HG02623 (cell line): ENCODE results near the gene PLEKHO2.

Experiments
- ATAC-seq: cut with Tn5 transposase; IDR thresholded peaks from one replicate; pipeline ENCODE4 v1.9.1; 2021; ENCODE audit warnings: moderate library complexity; ENCODE audit not compliant: unreplicated experiment

Gene PLEKHO2

DNA sequence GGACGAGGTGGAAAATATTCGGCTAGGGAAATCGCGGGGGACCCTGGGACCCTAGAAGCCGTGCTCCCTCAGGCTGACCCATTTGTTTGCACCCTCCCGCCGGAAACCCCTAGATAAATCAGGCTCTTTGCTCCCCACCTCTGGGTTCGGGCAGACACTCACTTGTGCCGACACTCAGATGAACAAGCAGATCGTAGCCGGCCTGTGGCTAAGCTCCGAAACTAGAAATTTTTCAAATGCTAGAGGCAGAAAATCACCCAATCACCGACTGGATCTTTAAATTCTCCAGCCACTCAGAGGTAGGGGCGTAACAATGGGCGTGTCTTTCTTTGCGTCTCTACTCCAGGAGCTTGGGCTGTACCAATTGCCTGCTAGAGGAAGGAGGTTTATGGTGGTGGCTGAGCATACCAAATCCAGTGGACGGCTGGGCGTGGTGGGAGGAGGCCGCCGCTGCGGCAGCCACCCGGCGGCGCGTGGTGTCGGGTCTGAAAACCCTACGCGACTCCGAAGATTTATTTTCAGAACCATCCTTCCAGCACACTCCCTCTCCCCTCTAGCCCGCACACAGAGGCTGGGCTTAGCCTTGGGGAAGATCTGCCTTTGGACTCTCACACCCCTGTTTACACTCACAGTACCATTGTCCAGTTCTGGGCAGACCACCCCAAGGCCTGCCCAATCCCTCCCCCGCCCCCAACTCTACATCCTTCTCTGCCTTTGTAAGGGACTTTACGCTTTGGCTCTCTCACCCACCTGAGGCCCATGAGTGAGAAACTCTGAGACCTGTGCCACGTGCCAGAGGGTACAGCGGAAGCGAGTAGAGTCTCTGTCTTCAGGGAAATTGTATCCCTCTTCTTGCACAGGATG, 16.1 kb upstream of the PLEKHO2 start, which contains the start of gene PIF1:
TSS of gene PIF1 (minus strand) at position 217 of the 864 bp plus-strand sequence. CDS start 1,312 bp downstream, outside the sequence.
- peak; percentile 83 for ATAC-seq

DNA sequence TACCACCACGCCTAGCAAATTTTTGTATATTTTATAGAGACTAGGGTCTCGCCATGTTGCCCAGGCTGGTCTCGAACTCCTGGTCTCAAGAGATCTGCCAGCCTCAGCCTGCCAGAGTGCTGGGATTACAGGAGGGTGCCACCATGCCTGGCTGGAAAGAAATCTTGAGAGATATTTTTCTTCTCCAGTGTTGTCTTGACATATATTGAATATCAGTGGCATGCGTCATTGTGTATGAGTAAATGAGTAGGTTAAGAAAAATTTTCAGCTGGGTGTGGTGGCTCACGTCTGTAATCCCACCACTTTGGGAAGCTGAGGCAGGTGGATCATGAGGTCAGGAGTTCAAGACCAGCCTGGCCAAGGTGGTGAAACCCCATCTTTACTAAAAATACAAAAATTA, 12.7 kb upstream of the PLEKHO2 start:
- no peak for ATAC-seq

DNA sequence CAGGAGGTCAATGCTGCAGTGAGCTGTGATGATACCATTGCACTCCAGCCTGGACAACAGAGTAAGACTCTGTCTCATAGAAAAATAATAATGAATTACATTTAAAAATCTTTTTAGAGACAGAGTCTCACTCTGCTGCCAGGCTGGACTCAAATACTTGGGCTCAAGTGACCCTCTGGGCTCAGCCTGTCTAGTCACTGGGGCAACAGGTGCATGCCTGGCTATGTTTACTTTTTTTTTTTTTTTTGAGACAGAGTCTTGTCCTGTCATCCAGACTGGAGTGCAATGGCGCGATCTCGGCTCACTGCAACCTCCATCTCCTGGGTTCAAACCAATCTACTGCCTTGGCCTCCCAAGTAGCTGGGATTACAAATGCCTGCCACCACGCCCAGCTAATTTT, 8.0 kb upstream of the PLEKHO2 start:
- no peak for ATAC-seq

DNA sequence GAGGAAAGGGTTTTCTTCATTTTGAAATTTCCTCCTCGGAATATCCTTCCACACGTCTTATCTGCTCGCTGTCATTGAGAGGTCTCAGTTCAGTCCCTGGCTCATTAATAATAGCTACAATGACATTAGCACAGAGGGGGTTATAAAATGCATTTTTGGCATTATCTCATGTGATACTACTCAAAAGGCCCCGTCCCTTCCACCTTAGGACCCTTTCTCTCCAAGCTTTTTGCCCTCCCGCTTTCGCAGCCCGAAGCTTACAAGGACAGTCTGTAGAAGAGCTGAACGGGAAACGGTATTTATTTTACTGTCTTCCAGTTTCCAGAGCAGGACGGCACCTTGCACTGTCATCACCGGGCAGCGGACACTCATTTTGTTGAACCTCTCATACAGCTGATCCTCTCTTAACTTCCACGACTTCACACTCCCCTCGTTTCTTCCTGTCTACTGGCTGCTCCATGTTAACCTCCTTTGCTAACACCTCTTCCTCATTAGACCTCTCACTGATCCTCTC, 5.6 kb upstream of the PLEKHO2 start:
- no peak for ATAC-seq

DNA sequence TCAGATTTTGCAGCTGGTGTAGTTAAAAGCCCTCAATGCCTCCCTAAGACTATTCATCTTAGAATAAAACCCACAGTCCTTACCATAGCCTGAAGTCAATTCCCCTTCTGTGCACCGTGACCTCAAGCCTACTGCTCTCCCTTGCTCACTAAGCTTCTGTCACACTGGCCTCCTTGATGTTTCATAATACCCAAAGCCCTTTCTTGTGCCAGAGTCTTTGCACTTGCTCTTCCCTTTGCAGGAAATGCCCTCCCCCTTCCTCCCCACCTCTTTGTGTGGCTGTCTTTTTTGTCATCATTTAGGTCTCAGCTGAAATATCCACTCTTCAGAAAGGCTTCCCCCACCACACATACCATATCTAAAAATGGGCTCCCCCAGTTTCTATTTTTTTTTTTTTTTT, 4.2 kb upstream of the PLEKHO2 start:
- no peak for ATAC-seq

DNA sequence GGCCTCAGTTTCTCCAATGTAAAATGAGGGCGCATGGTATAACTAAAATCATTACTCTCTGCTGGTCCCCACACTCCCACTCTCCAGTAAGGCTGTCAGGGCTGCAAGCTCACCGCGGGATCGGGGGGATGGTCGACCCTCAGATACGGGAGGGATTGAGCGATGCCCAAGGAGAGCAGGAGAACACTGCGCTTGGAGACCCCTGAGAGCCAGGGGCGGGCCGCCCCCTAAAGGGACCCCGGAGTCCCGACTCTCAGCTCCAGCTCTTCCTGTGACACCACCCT, 713 bp upstream of the PLEKHO2 start:
- ATAC-seq = no peak

DNA sequence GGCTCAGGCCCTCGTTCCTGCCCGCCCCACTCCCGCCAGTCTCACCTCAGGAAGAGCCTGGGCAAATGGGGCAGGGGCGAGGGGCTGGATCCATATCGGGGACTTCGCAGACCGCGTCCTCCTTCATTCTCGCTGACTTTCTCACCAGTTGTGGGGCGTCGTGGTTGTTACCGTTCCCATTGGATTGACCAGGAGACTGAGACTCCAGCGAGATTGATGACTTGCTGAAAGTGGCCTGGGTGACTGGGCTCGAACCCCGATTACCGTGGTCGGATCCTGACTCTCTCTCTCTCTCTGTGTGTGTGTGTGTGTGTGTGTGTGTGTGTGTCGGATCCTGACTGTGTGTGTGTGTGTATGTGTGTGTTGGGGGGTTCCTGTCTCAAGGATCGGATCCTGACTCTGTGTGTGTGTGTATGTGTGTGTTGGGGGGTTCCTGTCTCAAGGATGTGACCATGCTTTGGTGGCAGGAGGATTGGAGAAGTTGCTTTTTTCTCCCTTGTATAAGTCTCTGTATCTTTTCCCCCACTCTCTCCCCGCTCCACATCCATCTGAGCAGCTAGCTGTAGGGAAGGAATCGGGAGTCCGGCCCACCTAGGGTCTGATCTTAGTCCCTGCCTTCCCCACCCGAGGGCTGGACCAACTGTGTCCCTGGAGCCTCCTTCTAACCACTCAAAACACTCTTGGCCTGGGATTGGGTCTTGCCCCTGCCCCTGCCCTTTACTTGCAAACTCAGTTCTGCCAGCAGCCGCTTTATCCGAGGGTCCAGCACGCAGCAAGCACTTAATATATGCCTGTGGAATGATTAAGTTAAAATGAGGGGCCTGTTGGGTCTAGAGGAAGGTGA, 603 bp downstream of the PLEKHO2 start:
- ATAC-seq = no peak

DNA sequence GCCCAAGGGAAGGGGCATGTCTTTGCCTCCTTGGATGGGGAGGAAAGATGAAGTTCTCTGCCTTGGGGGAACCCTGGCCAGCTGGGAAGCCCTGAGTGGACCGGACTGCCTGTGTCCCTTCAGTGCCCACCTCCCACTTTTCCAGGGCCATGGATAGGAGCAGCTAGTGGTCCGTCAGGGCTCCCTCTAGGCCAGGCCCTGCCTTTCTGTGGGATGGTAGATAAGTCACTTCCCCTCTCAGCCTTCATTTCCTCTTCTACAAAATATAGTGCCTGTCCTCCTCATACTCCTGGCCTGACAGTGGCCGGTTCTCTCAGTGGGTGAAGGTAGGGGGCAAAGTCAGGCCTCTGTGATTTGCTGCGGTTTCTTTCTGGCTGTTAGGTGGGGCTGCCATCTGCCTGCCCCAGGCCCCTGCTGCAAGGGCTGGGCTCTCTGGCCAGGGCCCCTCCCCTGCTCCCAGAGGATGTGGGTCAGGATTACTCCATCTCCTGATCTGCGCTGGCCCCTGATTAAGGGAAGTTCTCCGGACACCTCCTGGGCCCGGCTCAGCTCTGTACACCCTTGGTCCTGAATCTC, 1.4 kb downstream of the PLEKHO2 start:
- no peak for ATAC-seq

DNA sequence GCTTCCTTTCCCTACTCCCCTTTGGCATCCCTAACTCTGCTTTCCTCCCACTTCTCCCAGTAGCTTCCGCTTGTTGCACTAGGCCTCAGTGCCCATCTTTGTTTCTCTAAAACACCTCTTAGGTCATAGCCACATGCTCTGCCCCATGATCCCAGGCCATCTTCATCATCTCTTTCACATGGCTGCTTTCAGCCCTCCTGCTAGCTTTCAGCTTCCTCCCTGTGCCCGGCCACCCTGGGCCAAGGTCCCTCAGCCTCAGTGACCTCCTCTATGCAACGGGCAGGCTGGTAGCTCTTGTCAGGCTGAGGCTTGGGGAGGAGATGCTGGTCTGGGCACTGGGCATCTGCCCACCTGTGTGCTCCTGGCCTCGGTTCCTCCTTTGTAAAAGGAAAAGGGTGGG, 2.3 kb downstream of the PLEKHO2 start:
- no peak for ATAC-seq

DNA sequence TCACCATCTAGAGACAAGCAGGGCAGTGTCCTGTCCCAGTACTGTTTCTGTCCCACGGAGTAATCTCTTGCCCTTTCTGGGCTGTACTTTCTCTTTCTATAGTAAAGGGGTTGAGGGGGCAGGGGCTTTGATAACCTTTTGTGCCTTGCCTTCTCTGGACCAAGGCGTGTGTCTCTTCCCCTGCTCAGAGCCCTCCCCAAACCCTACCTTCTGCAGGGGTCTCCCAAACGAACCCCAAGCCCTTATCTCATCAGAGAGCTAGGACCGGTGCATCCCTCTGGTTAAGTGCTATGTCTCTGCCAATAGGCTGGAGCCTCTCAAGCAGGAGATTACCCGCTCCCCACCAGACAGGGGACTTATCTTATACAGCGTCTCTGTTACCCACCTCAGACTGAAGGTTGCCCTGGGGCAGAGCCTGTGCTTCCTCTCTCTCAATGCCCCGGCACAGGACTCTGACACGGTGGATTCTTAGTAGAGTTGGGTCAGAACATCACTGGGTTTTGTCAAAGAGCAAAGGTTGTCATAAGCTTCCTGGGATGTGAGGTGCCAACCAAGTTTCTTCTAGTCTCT, 2.9 kb downstream of the PLEKHO2 start:
- no peak for ATAC-seq

DNA sequence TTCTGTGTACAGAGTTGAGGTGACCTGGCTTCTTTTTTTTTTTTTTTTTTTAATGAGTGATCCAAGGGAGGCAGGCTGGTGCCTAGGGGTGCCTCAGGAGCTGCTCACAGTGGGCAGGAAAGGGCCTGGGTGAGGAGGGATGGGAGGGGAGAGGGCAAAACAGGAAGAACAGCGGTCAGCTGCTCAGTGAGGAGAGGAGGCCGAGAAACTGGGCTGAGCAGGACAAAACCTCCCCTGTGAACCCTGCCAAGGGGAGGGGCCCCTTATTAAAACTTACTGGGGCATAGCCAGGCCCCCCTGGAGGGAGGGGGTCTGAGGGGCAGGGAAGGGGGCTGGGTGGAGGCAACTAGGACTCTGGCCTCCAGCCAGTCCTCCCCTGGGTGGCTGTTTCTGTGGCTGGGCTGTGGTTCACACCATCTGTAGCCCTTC, 3.5 kb downstream of the PLEKHO2 start:
- ATAC-seq = no peak

DNA sequence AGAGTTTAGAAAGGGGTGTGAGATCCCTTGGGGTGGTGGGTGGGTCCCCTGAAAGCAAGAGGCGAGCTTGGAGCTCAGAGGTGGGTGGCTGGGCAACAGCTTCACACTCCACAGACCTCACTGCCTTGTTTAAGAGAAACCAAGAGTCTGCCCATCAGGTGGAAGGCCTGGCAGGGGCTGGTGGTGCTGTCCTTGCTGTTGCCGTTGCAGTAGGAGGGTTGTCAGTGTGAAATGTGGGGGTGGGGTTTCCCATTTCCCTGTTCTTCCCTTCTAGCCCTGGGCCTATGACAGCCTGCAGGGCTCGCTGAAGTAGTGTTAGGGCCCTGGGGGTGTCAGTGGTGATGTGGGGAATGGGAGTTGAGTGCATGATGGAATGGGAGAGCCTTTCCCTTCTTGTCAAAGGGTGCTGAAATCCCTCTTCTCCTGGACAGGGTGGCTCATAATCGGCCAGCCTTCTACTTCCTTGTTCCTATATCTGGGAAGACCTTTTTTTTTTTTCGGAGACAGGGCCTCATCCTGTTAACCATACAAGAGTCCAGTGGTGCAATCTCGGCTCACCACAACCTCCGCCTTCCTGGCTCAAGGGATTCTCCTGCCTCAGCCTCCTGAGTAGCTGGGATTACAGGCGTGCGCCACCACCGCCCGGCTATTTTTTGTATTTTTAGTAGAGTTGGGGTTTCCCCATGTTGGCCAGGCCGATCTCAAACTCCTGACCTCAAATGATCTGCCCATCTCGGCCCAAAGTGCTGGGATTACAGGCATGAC, 4.3 kb downstream of the PLEKHO2 start:
- no peak for ATAC-seq

DNA sequence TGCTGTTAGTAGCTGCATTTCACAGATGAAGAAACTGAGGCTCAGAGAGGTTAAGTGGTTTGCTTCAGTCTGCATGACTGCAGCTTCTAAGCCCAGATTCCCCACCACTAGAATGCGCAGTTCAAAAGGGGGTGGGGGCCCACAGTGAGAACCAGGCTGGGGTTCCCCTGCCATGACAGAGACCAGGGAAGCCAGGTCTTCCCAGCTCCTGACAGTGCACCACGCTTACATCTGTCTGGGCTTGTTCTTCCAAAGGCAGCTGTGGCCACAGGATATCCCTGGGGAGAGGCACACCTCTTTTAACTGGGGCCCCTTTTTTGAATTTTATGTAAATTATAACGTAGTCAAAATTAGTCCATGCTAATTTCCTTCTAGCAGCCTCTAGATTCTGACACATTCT, 5.3 kb downstream of the PLEKHO2 start:
- ATAC-seq = no peak

DNA sequence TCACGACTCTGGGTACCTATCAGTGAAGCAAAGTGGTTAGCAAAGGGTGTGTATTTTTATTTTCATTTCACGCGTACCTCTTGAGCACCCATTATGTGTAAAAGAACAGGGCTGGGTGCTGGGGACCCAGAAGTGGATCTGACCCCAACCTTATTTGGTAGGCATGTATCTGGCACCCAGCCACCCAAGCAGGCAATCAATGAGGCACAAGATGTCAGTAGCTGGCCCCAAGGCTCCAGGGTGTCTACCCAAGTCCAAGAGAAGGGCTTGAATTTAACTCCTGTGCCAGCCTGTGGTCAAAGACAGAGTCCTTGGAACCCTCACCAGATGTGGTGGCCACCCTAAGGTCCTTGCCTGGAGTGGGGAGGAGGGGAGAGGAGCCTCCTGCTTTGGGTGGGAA, 5.7 kb downstream of the PLEKHO2 start:
- no peak for ATAC-seq

DNA sequence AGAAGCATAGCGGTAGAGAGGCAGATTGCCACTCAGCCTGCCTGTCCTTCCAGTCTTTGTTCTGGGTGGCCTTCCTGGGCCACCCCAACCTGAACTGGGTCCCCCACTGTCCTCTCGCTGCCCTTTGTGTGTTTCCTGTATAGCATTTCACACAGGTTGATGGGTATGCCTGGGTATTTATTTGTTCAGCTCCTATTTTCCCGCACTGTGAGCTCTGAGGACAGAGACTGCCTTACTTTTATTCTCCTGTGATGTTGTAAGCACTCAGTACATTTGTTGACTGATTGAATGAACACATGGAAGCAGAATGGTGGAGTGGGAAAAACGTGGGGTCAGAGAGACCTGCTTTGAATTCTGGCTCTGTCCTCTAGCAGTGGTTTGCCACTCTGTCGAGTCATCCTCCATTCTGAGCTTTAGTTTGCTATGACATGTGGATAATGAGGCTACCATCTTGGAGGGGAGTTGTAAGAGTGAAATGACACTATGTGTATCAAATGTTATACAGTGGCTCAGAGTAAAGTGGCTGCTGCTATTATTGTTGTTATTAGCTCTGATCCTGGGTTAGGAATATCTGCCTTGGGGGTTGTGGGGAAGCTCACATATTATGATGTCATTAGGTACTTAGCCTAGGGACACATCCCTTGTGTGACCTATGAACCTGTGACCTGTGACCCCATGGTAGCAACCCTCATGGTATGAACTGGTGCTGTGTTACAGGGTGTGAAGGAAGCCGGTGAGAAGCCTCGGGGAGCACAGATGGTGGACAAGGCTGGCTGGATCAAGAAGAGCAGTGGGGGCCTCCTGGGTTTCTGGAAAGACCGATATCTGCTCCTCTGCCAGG, 6.4 kb downstream of the PLEKHO2 start:
- ATAC-seq = no peak

DNA sequence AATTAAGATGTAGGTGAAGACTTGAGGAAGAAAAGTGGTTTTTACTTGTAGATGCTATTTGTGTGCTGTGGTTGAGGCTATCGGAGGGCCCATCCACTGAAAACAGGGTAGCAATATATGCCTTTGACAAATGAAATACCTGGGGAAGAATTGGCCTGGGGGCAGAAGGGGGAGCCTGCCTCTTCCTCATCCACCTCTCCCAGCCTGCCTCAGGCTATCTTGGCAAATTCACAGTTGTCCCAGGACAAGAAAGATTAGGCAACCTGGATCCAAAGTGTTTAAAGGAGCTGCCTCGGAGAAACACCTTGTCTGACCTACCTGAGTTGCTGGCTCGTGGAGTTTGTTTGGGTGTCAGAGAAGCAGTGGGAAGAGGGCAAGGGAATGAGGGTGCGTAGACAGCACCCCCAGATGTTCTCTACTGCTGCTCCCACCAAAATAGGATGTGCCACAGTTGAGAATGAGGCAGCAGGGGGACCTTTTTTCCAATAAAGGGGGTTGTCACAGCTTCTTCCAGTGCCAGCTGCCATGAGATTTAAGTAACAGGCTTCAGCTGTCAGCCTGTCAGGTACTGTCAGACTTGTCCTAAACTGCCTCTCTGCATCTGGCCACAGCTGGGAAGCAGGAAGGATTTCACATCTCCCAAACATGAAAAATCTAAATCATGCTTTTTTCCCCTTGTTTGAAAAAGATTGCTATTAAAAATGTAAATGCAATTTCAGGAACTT, 9.2 kb downstream of the PLEKHO2 start:
- ATAC-seq = no peak

DNA sequence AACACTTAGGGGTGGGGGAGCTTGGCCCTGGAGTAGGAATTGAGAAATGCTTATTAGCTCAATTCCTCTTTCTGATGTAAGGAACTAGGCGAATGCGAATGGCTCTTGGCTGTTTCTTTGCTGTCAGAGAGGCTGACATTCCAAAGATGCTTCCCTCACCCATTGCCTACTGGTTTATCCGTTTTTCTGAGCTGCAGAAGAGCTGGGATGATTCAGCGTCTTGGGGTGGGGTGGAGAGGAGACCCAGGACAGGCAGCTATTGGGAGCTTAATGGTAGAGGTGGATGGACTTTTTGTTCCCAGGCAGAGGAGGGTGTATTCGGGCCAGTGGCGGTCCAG, 9.8 kb downstream of the PLEKHO2 start:
- no peak for ATAC-seq

DNA sequence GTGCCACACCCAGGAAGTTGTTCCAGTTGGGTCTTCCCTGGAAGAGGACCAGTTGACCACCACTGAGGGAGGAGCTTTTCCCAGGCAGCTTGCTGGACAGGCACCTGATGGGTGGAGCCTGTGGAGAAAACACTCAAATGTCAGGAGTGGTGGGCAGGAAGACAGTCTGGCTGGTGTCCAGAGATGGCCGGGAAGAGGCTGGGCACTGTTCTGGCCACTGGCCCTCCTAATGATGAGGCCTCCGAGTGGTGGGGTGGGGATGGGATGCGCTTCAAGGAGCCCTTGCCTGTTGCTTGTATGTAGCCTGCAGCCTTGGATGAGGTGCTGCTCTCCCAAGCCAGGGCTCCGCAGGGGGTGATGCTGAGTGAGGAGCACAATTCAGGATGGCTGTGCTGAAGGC, 12.3 kb downstream of the PLEKHO2 start:
- no peak for ATAC-seq

DNA sequence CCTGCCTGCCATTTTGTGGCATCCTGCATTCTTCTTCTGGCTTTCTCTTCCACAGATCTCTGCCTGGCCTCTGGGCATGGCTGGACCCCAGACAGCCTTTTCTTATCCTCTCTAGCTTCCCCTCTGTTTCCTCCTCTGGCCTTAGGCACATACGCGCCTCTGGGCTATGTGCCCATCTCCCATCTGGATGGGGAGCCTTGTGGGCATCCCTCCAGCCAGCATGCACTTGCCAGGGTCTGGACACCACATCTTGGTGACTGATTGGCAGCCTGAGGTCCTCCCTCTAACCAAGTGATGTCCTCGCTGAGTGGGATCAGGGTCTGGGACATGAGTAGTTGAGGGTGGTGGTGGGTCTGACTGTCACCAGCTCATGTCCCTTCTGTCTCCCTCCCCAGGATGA, 12.8 kb downstream of the PLEKHO2 start:
- no peak for ATAC-seq
